GM19328 (cell line): Measurements from ENCODE around the gene VSIR.

Source experiments
- ATAC-seq: cut with Tn5 transposase; IDR thresholded peaks from one replicate; pipeline ENCODE4 v1.9.1; 2021; ENCODE audit warnings: mild to moderate bottlenecking, moderate library complexity; ENCODE audit not compliant: unreplicated experiment

Gene VSIR

DNA sequence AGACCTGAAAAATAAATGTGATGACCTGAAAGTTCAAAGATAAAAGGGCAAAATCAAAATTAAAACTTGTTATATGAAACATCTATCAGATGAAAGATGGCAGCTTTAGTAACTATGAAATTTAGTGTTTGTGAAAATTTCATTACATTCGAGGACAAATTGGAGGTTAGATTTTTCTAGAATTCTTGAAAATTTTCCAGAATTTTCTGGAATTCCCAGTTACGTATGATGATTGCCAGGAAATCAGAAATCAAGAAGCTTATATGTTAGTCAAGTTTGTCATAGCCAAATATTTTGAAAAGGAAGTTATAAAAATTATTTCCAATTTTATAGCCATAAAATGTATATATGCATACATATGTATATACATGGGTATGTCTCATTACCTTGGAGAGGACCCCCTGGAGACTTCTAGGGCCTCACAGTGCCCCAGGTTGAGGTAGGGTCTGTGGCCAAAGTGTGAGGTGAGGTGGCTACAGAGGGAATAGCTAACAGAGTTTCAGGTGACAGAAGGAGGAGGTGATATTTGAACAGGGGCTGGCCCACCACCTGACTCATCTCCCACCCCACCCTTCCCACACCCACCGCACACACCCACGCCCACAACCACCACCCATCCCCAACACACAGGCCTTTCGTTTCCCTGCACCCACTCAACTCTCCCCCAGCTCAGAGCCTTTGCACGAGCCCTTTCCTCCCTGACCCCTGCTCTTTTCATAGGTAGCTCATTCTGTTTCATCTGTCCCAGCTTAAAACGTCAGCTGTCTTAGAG, 75.2 kb downstream of the VSIR start:
- ATAC-seq = no peak
